ENCODE data around the gene RNU2-1.
"Not testable (repeated sequence)": the region's sequence is repeated elsewhere in the genome, so short reads cannot be mapped to it uniquely, and the experiment has no call there.

RNU2-1 gene

DNA sequence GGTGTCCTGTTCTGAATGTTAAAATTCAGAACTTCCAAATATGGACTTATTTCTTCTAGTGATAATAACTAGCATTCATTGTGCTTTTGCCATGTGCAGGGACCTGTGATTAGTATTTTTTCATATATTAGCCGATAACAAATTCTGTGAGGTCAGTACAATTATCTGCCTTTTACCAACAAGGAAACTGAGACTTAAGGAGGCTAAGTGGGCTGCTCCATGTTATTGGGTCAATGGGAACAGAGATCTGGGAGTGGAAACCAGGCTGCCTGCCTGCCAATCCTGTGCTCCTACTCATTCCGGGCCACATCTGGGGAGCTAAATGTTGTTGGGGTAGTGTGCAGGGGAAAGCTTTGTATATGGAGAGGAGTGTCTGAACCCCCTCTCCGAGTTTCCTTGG, 18.4 kb downstream of the RNU2-1 start:
- no peak for DNase-seq

DNA sequence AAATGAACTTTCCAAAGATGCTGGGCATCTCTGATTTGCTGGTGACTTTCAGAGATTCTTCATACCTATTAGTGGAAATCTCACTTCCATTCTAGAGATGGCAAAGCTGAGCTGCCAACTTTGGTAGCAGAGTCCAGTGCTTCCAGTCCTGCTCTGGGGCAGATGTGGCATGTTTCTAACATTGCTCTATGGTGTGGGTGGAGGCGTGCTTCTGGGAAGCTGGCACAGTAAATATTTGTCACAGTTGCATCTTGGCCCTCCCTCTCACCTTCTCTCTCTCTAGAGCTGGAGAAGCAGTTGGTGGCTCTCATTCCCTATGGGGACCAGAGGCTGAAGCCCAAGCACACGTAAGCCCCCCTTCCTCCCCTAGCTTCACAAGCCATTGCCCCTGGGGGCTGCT, 20.2 kb downstream of the RNU2-1 start:
- DNase-seq: no peak

DNA sequence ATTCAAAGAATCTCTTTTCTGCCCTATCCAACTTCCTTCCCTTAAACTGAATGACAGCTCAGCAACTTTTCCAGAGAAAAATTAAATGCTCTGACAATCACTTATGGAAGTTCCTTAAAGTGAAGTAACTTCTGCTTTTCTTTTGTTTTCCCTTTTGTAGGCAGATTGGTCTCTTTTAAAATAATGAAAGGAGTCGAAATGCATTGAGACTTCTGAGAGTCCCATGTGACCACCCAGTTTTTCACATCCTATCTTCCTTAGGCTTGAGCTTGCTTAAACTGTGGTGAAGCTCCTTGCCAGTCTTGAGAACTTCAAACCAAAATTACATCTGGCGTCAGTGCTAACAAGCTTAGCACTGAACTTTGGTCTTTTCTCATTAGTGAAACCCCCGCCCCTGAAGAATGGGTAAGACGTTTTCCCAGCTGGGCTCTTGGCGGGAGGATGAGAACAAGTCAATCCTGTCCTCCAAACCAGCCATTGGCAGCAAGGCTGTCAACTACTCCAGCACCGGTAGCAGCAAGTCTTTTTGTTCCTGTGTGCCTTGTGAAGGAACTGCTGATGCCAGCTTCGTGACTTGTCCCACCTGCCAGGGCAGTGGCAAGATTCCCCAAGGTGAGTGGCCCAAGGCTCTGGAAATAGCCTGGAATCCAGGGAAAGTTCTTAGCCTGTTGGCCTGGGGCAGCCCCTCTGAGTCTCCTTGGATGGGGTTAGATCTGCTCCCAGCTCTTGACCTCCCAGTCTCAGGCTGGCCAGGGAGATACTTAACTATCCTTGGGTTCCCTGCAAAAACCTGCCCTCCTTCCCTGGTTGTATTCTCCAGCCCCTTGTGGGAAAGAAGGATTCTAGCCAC, 20.9 kb downstream of the RNU2-1 start:
- peak; percentile 15 for DNase-seq

DNA sequence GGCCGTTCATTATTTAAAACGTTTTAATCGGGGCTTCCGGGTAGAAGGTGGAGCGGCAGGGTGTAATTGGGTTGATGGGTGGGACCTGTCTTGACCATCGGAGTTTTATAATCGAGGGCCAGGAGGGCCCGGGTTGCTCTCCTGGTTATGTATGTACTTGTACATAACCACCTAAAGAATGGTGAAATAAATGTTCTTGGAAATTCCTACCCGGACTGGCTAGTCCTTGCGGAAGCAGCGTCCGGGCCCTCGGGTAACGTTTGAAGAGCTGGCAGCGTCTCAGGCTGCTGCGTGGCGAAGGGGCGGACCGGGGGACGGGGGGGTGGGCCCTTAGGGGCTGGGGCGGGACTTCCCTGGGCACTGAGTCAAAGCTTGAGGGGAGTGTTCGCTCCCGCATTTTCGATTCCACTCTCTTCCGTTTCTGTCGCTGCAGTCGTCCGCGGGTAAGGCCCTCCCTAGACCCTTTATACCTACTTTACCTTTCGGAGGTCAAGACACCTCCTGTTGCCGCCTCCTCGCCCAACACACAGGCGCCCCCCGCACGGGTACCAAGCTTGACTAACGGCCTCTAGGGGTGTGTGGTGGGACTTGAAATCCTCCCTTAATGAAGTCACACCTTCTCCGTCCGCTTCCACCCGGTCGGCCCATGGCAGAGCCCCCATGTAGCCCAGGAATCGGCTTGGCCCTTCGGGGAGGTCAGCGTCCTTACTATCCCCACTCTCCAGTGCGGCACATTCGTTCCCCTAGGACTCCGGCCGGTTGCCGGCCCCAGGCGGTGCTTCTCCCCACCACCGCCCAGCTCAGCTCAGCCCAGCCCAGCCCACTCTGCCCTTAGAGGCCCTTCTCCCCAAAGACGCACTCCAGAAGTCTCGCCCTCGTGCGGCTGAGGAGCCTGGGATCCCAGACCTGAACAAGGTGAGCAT, 22.0 kb downstream of the RNU2-1 start, which contains the start of gene TMEM106A:
TMEM106A (plus strand) TSS at position 396 of the 923 bp plus-strand sequence. CDS start 1,167 bp downstream, outside the sequence.
- DNase-seq: peak; percentile 86

DNA sequence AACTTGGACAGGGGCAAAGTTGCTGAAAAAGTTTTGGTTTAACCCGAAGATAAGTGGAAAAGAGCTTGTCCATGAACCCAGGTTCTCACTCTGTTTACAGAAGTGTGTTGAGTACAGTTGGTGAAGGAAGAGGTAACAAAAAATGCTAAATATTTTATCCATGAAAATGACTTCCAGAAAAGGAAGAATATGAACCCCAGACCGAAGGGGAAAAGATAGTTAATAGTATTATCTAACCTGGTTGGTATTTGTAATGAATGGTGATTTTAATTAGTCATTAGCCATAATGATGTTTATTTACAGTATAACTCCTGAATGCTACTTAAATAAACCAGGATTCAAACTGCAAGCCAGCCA, 22.7 kb downstream of the RNU2-1 start:
- DNase-seq: no peak

DNA sequence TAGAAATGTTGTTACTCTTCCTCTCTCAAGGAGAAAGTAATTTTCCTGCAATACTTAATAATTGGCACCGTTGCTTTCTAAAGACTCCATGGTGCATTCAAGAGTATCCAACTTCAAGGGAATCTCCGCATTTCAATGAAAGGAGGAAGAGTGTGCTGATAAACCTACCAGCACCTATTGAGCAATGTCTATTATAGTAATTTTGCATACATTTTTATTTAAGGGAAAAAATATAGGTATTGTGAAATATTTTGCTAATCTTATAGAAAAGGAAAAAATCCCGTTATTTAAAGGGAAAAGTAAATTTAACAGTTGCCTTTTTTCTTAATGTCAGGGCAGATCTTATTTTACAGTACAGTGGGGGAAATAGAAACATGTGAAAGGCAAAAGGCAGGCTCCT, 23.2 kb downstream of the RNU2-1 start:
- no peak for DNase-seq

DNA sequence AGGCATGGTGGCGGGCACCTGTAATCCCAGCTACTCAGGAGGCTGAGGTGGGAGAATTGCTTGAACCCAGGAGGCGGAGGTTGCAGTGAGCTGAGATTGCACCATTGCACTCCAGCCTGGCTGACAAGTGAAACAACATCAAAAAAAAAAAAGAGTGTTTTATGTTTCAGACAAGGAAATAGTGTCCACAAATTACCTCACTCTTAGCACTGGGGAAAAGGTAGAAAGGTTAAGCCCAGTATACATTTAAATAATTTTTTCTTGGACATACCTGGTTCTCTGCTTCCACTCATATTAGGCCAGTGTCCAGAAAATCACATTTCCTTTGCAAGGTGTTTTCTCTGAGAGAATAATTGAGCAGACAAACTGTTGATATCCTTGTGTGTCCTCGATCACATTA, 30.8 kb downstream of the RNU2-1 start:
- not testable (repeated sequence) for DNase-seq

DNA sequence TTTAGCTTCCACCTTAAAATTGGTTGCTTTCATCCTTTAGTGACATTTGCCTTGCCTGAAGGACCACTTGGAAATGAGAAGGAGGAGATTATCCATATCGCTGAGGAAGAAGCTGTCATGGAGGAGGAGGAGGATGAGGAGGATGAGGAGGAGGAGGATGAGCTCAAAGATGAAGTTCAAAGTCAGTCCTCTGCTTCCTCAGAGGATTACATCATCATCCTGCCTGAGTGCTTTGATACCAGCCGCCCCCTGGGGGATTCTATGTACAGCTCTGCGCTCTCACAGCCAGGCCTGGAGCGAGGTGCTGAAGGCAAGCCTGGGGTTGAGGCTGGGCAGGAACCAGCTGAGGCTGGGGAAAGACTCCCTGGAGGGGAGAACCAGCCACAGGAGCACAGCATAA, 33.6 kb downstream of the RNU2-1 start:
- DNase-seq: no peak

DNA sequence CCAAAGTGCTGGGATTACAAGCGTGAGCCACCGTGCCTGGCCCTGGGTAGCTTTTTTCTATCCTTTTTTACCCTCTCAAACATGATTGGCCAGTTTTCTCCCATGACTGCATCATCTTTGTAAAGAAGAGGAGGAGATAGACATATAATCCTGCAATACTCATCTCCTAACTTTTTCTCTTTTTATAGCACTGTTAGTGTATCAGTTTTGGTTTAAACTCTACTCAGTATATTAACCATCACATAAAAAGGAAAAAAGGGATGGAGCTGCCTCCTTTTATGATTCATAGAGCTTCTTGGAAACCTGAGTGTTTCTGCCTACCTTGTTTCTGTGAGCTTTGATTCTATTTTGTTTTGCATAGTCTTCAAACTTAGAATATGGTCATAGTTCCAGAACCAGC, 34.1 kb downstream of the RNU2-1 start:
- no peak for DNase-seq

DNA sequence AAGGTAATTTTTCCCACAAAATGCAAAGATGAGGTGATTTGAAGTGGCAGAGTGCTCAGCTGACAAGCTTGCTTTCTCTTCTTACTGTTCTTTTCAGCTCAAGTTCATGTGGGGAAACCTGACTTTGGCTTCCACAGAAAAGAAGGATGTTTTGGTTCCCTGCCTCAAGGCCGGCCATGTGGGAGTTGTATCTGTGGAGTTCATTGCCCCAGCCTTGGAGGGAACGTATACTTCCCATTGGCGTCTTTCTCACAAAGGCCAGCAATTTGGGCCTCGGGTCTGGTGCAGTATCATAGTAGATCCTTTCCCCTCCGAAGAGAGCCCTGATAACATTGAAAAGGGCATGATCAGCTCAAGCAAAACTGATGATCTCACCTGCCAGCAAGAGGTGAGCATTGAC, 40.5 kb downstream of the RNU2-1 start:
- no peak for DNase-seq

DNA sequence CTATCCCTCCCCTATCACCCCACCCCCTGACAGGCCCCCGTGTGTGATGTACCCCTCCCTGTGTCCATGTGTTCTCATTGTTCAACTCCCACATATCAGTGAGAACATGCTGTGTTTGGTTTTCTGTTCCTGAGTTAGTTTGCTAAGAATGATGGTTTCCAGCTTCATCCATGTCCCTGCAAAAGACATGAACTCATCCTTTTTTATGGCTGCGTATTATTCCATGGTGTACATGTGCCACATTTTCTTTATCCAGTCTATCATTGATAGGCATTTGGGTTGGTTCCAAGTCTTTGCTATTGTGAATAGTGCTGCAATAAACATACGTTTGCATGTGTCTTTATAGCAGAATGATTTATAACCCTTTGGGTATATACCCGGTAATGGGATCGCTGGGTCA, 47.1 kb downstream of the RNU2-1 start:
- not testable (repeated sequence) for DNase-seq

DNA sequence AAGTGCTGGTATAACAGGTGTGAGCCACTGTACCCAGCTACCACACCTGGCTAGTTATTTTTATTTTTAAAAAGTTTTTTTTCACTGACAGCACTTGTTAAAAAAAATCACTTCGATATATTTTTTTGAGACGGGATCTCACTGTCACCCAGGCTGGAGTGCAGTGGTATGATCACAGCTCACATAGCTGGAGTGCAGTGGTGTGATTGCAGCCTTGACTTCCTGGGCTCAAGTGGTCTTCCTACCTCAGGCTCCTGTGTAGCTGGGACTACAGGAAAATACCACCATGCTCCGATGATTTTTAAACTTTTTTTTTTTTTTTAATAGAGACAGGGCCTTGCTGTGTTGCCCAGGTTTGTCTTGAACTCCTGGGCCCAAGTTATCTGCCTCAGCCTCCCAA, 49.9 kb downstream of the RNU2-1 start:
- no peak for DNase-seq

Measured in activated CD4-positive, alpha-beta T cell treated with anti-CD3 and anti-CD28 coated beads, Interleukin-2, Interleukin-6, amounts not matched to agents 100 ng/mL and 50 ng/mL, durations not matched to agents 16 hours and 8 hours (primary cell).